HG03439 (cell line): ENCODE measurements around the gene PCDH15.

Source experiments
- ATAC-seq: cut with Tn5 transposase; IDR thresholded peaks from one replicate; pipeline ENCODE4 v1.9.1; 2021; ENCODE audit warnings: mild to moderate bottlenecking, moderate library complexity; ENCODE audit not compliant: unreplicated experiment

The PCDH15 gene

GRCh38 chr10:54800741-54801421 is at the start of gene PCDH15:
Gene PCDH15 (minus strand): TSS chr10:54801231. CDS start chr10:54664262, 136,969 bp downstream.
- ATAC-seq = peak; percentile 53

- ATAC-seq = no peak
These were observed 42.9 kb upstream of the PCDH15 start for GRCh38 chr10:54843932-54844331.

GRCh38 chr10:54843085-54843646 is 42.1 kb upstream of the PCDH15 start:
- no peak for ATAC-seq

- no peak for ATAC-seq
These were observed 36.4 kb upstream of the PCDH15 start for GRCh38 chr10:54837479-54837878.

GRCh38 chr10:54833029-54833428 is 32.0 kb upstream of the PCDH15 start:
- no peak for ATAC-seq

- ATAC-seq = no peak
These were observed 26.0 kb upstream of the PCDH15 start for GRCh38 chr10:54826994-54827560.

GRCh38 chr10:54815583-54815982 is 14.6 kb upstream of the PCDH15 start:
- ATAC-seq = no peak

GRCh38 chr10:54808186-54808935 is 7.3 kb upstream of the PCDH15 start:
- ATAC-seq = no peak

- ATAC-seq = no peak
These were observed 1.5 kb downstream of the PCDH15 start for GRCh38 chr10:54799506-54799905.

GRCh38 chr10:54797636-54798321 is 3.3 kb downstream of the PCDH15 start:
- ATAC-seq = no peak

GRCh38 chr10:54796881-54797280 is 4.2 kb downstream of the PCDH15 start:
- no peak for ATAC-seq

GRCh38 chr10:54776622-54777021 is 24.4 kb downstream of the PCDH15 start:
- ATAC-seq = no peak

- no peak for ATAC-seq
These were observed 28.4 kb downstream of the PCDH15 start for GRCh38 chr10:54772468-54773122.

GRCh38 chr10:54769051-54769450 is 32.0 kb downstream of the PCDH15 start:
- no peak for ATAC-seq

GRCh38 chr10:54758791-54759190 is 42.2 kb downstream of the PCDH15 start:
- ATAC-seq = no peak

- ATAC-seq = peak; percentile 62
These were observed 51.4 kb downstream of the PCDH15 start for GRCh38 chr10:54749623-54750022.

- ATAC-seq = no peak
These were observed 55.6 kb downstream of the PCDH15 start for GRCh38 chr10:54745436-54745835.

- no peak for ATAC-seq
These were observed 58.6 kb downstream of the PCDH15 start for GRCh38 chr10:54742416-54742815.

- no peak for ATAC-seq
These were observed 72.5 kb downstream of the PCDH15 start for GRCh38 chr10:54728511-54728910.

- no peak for ATAC-seq
These were observed 79.0 kb downstream of the PCDH15 start for GRCh38 chr10:54722075-54722474.

GRCh38 chr10:54710918-54711317 is 90.1 kb downstream of the PCDH15 start:
- ATAC-seq = no peak
